Raji (cell line): ENCODE measurements around the gene NOX5.

Experiments used
- POLR2A ChIP-seq: IDR thresholded peaks from 2 replicates; pipeline ENCODE4 v1.6.1; 2011; ENCODE audit warnings: low read depth, low read length, control low read depth; ENCODE audit not compliant: insufficient read depth

The NOX5 gene

DNA sequence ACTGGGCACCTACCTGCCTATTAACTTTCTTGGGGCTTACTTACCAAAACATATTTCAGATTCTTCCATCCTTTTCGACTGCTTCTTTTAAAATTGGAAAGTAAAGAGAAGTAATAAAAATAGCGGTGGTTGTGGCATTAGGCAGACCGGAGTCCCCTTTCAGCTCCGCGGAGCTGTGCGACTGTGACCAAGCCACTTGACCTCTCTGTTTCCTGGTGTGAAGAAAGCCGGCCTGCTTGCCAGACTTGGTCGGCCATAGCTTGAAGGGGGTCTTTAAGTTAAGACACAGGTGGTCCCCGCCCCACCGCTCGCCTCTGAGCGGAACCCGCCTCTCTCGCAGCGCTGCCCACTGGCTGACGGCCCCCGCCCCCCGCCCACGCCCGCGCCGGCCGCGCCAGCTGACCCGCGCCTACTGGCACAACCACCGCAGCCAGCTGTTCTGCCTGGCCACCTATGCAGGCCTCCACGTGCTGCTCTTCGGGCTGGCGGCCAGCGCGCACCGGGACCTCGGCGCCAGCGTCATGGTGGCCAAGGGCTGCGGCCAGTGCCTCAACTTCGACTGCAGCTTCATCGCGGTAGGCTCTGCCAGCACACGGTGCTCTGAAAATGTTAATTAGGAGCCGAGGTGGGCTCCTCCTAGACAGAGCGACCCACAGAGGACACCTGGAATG, 18.3 kb downstream of the NOX5 start:
- TF ChIP-seq POLR2A: no peak

- no peak for TF ChIP-seq POLR2A
These were observed 19.9 kb downstream of the NOX5 start for GRCh38 chr15:69034352-69034751.

DNA sequence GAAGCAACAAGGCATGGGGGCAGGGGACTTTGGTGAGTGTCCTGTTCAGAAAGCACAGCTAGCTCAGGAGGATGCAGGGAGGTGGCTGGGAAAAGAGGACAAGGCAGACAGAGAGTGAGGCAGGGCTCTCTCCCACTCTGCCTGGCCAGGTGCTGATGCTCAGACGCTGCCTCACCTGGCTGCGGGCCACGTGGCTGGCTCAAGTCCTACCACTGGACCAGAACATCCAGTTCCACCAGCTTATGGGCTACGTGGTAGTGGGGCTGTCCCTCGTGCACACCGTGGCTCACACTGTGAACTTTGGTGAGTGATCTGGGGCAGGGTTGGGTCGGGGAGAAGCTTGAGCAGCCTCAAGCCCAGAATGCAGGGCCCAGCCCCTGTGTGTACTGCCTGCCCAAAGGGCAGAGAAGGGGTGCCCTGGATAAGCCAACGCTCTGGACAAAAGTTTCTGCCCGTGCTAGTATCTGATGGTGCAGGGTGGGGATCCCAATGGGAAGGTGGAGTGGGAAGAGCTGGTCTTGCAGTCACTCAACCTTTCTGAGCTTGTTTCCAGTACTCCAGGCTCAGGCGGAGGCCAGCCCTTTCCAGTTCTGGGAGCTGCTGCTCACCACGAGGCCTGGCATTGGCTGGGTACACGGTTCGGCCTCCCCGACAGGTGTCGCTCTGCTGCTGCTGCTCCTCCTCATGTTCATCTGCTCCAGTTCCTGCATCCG, 20.9 kb downstream of the NOX5 start:
- TF ChIP-seq POLR2A: no peak

- TF ChIP-seq POLR2A: no peak
These were observed 21.4 kb downstream of the NOX5 start for GRCh38 chr15:69035918-69036258.

DNA sequence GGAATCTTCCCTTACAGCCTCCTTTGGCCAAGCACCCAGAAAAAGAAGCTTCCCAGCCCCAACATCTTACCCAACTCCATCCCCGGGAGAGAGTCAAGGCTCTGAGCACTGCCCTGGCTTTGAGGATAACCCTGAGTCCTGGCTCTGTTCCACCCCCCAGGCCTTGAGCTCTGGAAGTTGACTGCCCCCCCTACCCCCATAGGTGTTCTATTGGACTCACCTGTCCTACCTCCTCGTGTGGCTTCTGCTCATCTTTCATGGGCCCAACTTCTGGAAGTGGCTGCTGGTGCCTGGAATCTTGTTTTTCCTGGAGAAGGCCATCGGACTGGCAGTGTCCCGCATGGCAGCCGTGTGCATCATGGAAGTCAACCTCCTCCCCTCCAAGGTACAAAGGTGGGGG, 22.3 kb downstream of the NOX5 start:
- no peak for TF ChIP-seq POLR2A

- TF ChIP-seq POLR2A: no peak
These were observed 23.0 kb downstream of the NOX5 start for GRCh38 chr15:69037482-69037881.

DNA sequence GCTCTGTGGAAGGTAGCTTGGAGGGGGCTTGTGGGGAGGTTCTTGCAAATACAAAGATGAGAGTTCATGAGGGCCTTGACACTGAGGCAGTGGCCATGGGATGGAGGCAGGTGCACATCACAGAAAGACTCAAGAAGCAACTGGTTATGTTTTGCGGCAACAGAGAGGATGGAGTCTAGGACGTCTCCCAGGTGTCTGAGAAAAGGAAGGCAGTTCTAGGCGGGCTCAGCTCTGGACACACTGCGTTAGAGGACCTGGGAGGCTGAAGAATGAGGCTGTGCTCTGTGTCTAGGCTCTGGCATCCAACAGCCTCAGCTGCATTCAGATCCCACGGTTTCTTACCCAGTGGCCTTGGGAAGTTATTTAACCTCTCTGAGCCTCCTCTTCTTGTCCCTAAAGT, 23.5 kb downstream of the NOX5 start:
- TF ChIP-seq POLR2A: no peak

GRCh38 chr15:69038508-69038907, 24.0 kb downstream of the NOX5 start:
- no peak for TF ChIP-seq POLR2A

GRCh38 chr15:69039516-69040225, 25.2 kb downstream of the NOX5 start:
- TF ChIP-seq POLR2A: no peak

DNA sequence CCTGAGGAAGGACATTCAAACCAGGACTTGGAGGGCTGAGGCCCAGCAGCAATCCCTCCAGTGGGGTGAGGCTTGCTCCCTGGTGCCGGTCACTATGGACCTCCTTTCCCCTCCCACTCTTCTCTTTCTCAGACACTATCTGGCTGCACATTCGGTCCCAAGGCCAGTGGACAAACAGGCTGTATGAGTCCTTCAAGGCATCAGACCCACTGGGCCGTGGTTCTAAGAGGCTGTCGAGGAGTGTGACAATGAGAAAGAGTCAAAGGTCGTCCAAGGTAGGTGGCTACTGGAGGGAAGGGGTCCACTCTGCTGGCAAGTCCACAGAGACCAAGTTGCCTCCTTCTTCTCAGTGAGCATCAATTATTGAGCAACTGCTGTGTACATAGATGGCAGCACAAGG, 28.0 kb downstream of the NOX5 start:
- TF ChIP-seq POLR2A: no peak

- no peak for TF ChIP-seq POLR2A
These were observed 31.3 kb downstream of the NOX5 start for GRCh38 chr15:69045802-69046201.

DNA sequence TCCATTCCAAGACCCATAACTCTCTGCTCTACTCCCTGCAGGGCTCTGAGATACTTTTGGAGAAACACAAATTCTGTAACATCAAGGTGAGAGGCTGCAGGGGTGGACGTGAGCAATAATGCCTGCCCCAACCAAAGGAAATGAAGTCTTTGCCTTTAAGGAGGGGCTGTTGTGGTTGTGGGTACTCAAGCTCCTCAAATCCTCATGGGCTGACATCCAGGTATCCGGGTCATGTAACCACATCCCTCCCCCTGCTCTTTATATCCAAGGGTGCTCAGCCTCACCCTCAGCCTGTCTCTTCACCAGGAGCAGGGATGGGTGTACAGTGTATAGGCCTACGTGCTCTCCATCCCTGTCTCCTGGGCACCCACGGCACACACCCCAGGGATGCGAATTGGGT, 32.3 kb downstream of the NOX5 start:
- no peak for TF ChIP-seq POLR2A

DNA sequence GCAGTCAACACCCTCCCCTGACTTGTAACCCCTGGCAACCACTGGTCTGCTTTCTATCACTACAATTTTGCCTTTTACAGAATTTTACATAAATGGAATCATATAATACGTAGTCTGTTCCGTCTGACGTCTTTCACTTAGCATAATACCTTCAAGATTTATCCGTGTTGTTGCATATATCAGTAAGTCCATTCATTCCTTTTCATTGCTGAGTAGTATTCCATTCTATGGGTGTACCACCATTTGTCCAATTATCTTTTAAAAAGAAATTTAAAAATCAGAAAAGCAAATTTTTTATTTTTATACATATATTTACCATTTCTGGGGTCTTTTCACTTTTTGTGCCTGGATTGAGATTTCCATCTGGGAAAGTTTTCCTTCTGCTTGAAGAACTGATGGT, 35.5 kb downstream of the NOX5 start:
- TF ChIP-seq POLR2A: no peak

DNA sequence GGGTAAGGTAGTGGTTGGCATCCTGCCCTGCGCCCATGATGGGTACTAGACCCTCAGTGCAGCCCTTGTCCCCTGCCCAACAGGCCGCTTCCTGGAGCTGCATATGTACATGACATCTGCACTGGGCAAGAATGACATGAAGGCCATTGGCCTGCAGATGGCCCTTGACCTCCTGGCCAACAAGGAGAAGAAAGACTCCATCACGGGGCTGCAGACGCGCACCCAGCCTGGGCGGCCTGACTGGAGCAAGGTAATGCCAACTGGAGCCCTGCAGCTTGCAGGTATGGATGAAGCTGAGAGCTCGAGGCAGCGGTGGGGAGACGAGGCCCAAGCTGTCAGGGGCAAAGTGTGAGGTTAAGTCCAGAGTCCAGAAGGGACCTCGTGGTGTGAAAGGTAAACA, 40.8 kb downstream of the NOX5 start:
- TF ChIP-seq POLR2A: no peak

- TF ChIP-seq POLR2A: no peak
These were observed 41.9 kb downstream of the NOX5 start for GRCh38 chr15:69056365-69056764.

- no peak for TF ChIP-seq POLR2A
These were observed 44.5 kb downstream of the NOX5 start for GRCh38 chr15:69058830-69059556.

GRCh38 chr15:69059557-69059943, 45.1 kb downstream of the NOX5 start:
- no peak for TF ChIP-seq POLR2A
